HepG2 (cell line): ENCODE results near the gene MTX1. TPM values are rescaled to one million over a fixed set of nuclear protein-coding genes. Genes with fewer than 3 reads are reported as not detected.
A peak's percentile ranks its signal among the peaks of the same experiment; 100 is the strongest.

Experiments used
- BCL6 ChIP-seq: IDR thresholded peaks from 2 replicates; pipeline ENCODE4 v1.6.1; 2016; ENCODE audit warnings: missing genetic modification reagents, missing compliant biosample characterization
- CENPX ChIP-seq: sonication (generic); formaldehyde crosslinking; IDR thresholded peaks from 2 replicates; pipeline ENCODE4 v1.9.0; 2021; ENCODE audit warnings: mild to moderate bottlenecking, missing genetic modification reagents, moderate library complexity
- EED ChIP-seq: sonication (generic); formaldehyde crosslinking; IDR thresholded peaks from 2 replicates; pipeline ENCODE4 v1.5.0; 2020; ENCODE audit warnings: mild to moderate bottlenecking, missing genetic modification reagents
- NFIB ChIP-seq: sonication (generic); formaldehyde crosslinking; IDR thresholded peaks from 2 replicates; pipeline ENCODE4 v1.9.0; 2021; ENCODE audit warnings: missing genetic modification reagents, mild to moderate bottlenecking, borderline replicate concordance
- NFKB2 ChIP-seq: sonication (generic); formaldehyde crosslinking; IDR thresholded peaks from 2 replicates; pipeline ENCODE4 v1.4.0; 2020; ENCODE audit warnings: missing genetic modification reagents, borderline replicate concordance
- U2AF2 ChIP-seq: fragments of 200-400 bp; formaldehyde crosslinking; IDR thresholded peaks from 2 replicates; pipeline ENCODE4 v1.6.1; 2017; ENCODE audit warnings: low read depth, mild to moderate bottlenecking, low read length
- ZNF20 ChIP-seq: sonication (generic); formaldehyde crosslinking; IDR thresholded peaks from 2 replicates; pipeline ENCODE4 v1.4.0; 2020; ENCODE audit warnings: mild to moderate bottlenecking, moderate library complexity, missing genetic modification reagents
- ZNF225 ChIP-seq: sonication (generic); formaldehyde crosslinking; IDR thresholded peaks from 2 replicates; pipeline ENCODE4 v1.4.0; 2020; ENCODE audit warnings: mild to moderate bottlenecking, missing genetic modification reagents
- ZNF260 ChIP-seq: sonication (generic); formaldehyde crosslinking; IDR thresholded peaks from 2 replicates; pipeline ENCODE4 v1.4.0; 2020; ENCODE audit warnings: missing genetic modification reagents, low read depth, mild to moderate bottlenecking, borderline replicate concordance
- ZNF430 ChIP-seq: sonication (generic); formaldehyde crosslinking; IDR thresholded peaks from 2 replicates; pipeline ENCODE4 v1.9.0; 2021; ENCODE audit warnings: mild to moderate bottlenecking, missing genetic modification reagents
- ZNF619 ChIP-seq: sonication (generic); formaldehyde crosslinking; IDR thresholded peaks from 2 replicates; pipeline ENCODE4 v1.4.0; 2020; ENCODE audit warnings: mild to moderate bottlenecking, missing genetic modification reagents
- polyA plus RNA-seq, 8 experiments: library from polyadenylated mRNA; depleted of rRNA in 3 of 8; stranded (reverse) in 7 of 8; unstranded in 1 of 8; fragments of >200 nt; fragmentation: Illumina TruSeq in 4 of 8; extraction: Trizol in 4 of 8; gene quantifications; 2 replicates each; pipeline versions ENCODE4 v1.2.1 to v1.2.3, GENCODE V29; 2011 to 2016; ENCODE audit warnings: low read depth in 4 of 8, missing spikeins in 1 of 8, mixed read lengths in 1 of 8; ENCODE audit not compliant: insufficient read depth in 1 of 8
- total RNA-seq, 5 experiments: library from RNA; depleted of rRNA; stranded (reverse); fragments of >200 nt; fragmentation: Illumina TruSeq; extraction: Trizol; gene quantifications; 2 replicates each; pipeline ENCODE4 v1.2.3, GENCODE V29; 2016; ENCODE audit warnings: low read depth in 1 of 5
- TF ChIP-seq, protein P1 (sequence below): sonication (generic); formaldehyde crosslinking; IDR thresholded peaks from 2 replicates; pipeline ENCODE4 v1.5.0; 2020; ENCODE audit warnings: mild to moderate bottlenecking, missing genetic modification reagents
- TF ChIP-seq, protein P2 (sequence below): IDR thresholded peaks from 2 replicates; pipeline ENCODE4 v1.6.1; 2012; ENCODE audit warnings: low read depth, low read length, improper control_type of control experiment
- TF ChIP-seq, protein P3 (sequence below): IDR thresholded peaks from 2 replicates; pipeline ENCODE4 v1.6.1; 2016; ENCODE audit warnings: low read depth, missing genetic modification reagents, missing compliant biosample characterization
- TF ChIP-seq, protein P4 (sequence below): sonication (generic); formaldehyde crosslinking; IDR thresholded peaks from 2 replicates; pipeline ENCODE4 v1.4.0; 2020; ENCODE audit warnings: mild to moderate bottlenecking, low read depth, missing genetic modification reagents
- TF ChIP-seq, protein P5 (sequence below): IDR thresholded peaks from 2 replicates; pipeline ENCODE4 v1.6.1; 2018; ENCODE audit warnings: missing genetic modification reagents

Gene MTX1
- total and polyA plus RNA-seq, 2 of the 13 experiments (the other 11 are each of a cell fraction or from before 2014, with no cell fraction given): 64.5 to 72.6 TPM

DNA sequence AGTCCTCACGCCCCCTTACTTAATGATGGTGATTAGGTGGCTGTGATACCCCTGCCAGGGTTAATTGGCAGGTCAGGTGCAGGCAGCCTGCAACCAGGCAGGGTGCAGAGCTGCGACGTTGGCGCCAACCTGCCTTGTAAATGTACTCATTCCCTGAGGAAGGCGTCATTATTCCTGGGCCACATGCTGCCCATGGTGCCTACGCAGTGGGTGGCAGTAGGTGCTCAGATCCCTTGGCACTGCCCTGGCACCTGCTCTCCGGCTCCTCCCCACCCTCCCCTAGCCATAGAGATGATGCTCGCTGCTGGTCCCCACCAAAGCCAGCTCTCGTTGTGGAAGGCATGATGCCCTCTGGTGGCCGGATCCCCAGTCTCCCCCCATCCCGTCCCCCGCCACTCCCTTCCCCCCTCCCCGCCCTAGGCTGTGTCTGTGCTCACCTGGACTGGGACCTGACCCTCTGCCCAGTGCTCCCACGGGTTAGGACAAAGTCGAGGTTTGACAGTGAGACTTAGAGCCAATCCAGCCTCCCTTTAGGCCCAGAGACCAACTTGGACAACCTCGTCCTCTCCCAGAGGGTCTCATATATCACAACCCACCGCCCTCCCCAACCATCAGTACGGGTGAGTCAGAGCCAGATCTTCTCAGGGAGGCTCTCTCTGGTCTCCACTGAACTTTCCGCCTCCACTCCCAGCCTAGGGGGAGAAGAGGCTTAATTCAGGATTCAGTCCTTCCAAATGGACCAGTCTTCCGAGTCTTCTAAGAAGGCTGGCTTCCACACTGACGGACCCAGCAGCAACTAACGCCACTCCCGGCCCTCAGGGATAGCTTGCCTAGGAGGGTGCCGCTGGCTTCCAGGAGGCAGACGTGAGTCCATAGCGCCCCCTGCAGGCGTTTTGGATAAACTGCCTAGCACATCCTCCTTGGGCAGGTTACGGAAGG, 41.1 kb upstream of the MTX1 start (continued):
- TF ChIP-seq, protein P1, sequence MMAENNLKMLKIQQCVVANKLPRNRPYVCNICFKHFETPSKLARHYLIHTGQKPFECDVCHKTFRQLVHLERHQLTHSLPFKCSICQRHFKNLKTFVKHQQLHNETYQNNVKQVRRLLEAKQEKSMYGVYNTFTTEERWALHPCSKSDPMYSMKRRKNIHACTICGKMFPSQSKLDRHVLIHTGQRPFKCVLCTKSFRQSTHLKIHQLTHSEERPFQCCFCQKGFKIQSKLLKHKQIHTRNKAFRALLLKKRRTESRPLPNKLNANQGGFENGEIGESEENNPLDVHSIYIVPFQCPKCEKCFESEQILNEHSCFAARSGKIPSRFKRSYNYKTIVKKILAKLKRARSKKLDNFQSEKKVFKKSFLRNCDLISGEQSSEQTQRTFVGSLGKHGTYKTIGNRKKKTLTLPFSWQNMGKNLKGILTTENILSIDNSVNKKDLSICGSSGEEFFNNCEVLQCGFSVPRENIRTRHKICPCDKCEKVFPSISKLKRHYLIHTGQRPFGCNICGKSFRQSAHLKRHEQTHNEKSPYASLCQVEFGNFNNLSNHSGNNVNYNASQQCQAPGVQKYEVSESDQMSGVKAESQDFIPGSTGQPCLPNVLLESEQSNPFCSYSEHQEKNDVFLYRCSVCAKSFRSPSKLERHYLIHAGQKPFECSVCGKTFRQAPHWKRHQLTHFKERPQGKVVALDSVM: peak; percentile 50; the same call in 1 of the 2 replicates
- TF ChIP-seq ZNF430 (CRISPR knock-in tag): no peak
- no peak for TF ChIP-seq ZNF260 (CRISPR knock-in tag)
- TF ChIP-seq, protein P2, sequence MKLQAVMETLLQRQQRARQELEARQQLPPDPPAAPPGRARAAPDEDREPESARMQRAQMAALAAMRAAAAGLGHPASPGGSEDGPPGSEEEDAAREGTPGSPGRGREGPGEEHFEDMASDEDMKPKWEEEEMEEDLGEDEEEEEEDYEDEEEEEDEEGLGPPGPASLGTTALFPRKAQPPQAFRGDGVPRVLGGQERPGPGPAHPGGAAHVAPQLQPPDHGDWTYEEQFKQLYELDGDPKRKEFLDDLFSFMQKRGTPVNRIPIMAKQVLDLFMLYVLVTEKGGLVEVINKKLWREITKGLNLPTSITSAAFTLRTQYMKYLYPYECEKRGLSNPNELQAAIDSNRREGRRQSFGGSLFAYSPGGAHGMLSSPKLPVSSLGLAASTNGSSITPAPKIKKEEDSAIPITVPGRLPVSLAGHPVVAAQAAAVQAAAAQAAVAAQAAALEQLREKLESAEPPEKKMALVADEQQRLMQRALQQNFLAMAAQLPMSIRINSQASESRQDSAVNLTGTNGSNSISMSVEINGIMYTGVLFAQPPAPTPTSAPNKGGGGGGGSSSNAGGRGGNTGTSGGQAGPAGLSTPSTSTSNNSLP: 0 out of 2 replicates have a peak, but pooled peaks have one; percentile 14
- TF ChIP-seq, protein P3, sequence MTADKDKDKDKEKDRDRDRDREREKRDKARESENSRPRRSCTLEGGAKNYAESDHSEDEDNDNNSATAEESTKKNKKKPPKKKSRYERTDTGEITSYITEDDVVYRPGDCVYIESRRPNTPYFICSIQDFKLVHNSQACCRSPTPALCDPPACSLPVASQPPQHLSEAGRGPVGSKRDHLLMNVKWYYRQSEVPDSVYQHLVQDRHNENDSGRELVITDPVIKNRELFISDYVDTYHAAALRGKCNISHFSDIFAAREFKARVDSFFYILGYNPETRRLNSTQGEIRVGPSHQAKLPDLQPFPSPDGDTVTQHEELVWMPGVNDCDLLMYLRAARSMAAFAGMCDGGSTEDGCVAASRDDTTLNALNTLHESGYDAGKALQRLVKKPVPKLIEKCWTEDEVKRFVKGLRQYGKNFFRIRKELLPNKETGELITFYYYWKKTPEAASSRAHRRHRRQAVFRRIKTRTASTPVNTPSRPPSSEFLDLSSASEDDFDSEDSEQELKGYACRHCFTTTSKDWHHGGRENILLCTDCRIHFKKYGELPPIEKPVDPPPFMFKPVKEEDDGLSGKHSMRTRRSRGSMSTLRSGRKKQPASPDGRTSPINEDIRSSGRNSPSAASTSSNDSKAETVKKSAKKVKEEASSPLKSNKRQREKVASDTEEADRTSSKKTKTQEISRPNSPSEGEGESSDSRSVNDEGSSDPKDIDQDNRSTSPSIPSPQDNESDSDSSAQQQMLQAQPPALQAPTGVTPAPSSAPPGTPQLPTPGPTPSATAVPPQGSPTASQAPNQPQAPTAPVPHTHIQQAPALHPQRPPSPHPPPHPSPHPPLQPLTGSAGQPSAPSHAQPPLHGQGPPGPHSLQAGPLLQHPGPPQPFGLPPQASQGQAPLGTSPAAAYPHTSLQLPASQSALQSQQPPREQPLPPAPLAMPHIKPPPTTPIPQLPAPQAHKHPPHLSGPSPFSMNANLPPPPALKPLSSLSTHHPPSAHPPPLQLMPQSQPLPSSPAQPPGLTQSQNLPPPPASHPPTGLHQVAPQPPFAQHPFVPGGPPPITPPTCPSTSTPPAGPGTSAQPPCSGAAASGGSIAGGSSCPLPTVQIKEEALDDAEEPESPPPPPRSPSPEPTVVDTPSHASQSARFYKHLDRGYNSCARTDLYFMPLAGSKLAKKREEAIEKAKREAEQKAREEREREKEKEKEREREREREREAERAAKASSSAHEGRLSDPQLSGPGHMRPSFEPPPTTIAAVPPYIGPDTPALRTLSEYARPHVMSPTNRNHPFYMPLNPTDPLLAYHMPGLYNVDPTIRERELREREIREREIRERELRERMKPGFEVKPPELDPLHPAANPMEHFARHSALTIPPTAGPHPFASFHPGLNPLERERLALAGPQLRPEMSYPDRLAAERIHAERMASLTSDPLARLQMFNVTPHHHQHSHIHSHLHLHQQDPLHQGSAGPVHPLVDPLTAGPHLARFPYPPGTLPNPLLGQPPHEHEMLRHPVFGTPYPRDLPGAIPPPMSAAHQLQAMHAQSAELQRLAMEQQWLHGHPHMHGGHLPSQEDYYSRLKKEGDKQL (CRISPR knock-in tag): no peak
- no peak for TF ChIP-seq BCL6 (CRISPR knock-in tag)
- TF ChIP-seq U2AF2: no peak
- TF ChIP-seq, protein P4, sequence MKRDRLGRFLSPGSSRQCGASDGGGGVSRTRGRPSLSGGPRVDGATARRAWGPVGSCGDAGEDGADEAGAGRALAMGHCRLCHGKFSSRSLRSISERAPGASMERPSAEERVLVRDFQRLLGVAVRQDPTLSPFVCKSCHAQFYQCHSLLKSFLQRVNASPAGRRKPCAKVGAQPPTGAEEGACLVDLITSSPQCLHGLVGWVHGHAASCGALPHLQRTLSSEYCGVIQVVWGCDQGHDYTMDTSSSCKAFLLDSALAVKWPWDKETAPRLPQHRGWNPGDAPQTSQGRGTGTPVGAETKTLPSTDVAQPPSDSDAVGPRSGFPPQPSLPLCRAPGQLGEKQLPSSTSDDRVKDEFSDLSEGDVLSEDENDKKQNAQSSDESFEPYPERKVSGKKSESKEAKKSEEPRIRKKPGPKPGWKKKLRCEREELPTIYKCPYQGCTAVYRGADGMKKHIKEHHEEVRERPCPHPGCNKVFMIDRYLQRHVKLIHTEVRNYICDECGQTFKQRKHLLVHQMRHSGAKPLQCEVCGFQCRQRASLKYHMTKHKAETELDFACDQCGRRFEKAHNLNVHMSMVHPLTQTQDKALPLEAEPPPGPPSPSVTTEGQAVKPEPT: no peak
- no peak for TF ChIP-seq CENPX (CRISPR knock-in tag)
- peak; percentile 68; the same call in 1 of the 2 replicates for TF ChIP-seq ZNF619 (CRISPR knock-in tag)
- TF ChIP-seq NFKB2 (CRISPR knock-in tag): peak; percentile 54; the same call in 1 of the 2 replicates
- TF ChIP-seq EED (CRISPR knock-in tag): no peak
- no peak for TF ChIP-seq ZNF20 (CRISPR knock-in tag)
- no peak for TF ChIP-seq NFIB (CRISPR knock-in tag)
- TF ChIP-seq, protein P5, sequence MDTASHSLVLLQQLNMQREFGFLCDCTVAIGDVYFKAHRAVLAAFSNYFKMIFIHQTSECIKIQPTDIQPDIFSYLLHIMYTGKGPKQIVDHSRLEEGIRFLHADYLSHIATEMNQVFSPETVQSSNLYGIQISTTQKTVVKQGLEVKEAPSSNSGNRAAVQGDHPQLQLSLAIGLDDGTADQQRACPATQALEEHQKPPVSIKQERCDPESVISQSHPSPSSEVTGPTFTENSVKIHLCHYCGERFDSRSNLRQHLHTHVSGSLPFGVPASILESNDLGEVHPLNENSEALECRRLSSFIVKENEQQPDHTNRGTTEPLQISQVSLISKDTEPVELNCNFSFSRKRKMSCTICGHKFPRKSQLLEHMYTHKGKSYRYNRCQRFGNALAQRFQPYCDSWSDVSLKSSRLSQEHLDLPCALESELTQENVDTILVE: no peak
- no peak for TF ChIP-seq ZNF225 (CRISPR knock-in tag)
